KMS-11 (cell line): ENCODE results near the gene HES3.
A peak's percentile ranks its signal among the peaks of the same experiment; 100 is the strongest.

Experiments
- H2AFZ ChIP-seq: fragments of 200-600 bp; sonication (generic); 2 replicates; pipeline ENCODE4 v1.6.1; 2016; ENCODE audit warnings: antibody characterized with exemption, mixed run types, low read depth
- H3K27ac ChIP-seq: fragments of 200-600 bp; sonication (generic); 2 replicates; pipeline ENCODE4 v1.6.1; 2016; ENCODE audit warnings: mild to moderate bottlenecking, mixed run types
- H3K27me3 ChIP-seq: fragments of 200-600 bp; sonication (generic); 2 replicates; pipeline ENCODE4 v1.6.1; 2017; ENCODE audit warnings: mild to moderate bottlenecking, low read depth, mixed run types, moderate library complexity; ENCODE audit not compliant: insufficient read depth
- H3K36me3 ChIP-seq: fragments of 200-600 bp; sonication (generic); 2 replicates; pipeline ENCODE4 v1.6.1; 2017; ENCODE audit warnings: mild to moderate bottlenecking, mixed run types; ENCODE audit not compliant: insufficient read depth
- H3K4me1 ChIP-seq: fragments of 200-600 bp; sonication (generic); 2 replicates; pipeline ENCODE4 v1.6.1; 2016; ENCODE audit warnings: mild to moderate bottlenecking, low read depth, mixed run types; ENCODE audit not compliant: poor library complexity, severe bottlenecking
- H3K4me2 ChIP-seq: fragments of 200-600 bp; sonication (generic); 2 replicates; pipeline ENCODE4 v1.7.0; 2016; ENCODE audit warnings: mild to moderate bottlenecking, mixed run types
- H3K4me3 ChIP-seq: fragments of 200-600 bp; sonication (generic); IDR thresholded peaks from 2 replicates; pipeline ENCODE4 v1.6.1; 2017; ENCODE audit warnings: low read depth, low read length, mixed read lengths; ENCODE audit not compliant: insufficient read depth
- H3K79me2 ChIP-seq: fragments of 200-600 bp; sonication (generic); 2 replicates; pipeline ENCODE4 v1.6.1; 2016; ENCODE audit warnings: low read depth, mixed run types; ENCODE audit not compliant: insufficient read depth
- H3K9ac ChIP-seq: fragments of 200-600 bp; sonication (generic); 2 replicates; pipeline ENCODE4 v1.6.1; 2016; ENCODE audit warnings: mild to moderate bottlenecking, mixed run types
- H4K20me1 ChIP-seq: fragments of 200-600 bp; sonication (generic); 2 replicates; pipeline ENCODE4 v1.6.1; 2016; ENCODE audit warnings: mild to moderate bottlenecking, mixed run types; ENCODE audit not compliant: insufficient read depth
- TF ChIP-seq, protein P1 (sequence below): fragments of 200-600 bp; sonication (generic); conservative IDR thresholded peaks from 2 replicates; pipeline ENCODE4 v1.6.1; 2017; ENCODE audit warnings: low read depth, mild to moderate bottlenecking, antibody characterized with exemption, low read length, moderate library complexity, mixed read lengths

The HES3 gene

DNA sequence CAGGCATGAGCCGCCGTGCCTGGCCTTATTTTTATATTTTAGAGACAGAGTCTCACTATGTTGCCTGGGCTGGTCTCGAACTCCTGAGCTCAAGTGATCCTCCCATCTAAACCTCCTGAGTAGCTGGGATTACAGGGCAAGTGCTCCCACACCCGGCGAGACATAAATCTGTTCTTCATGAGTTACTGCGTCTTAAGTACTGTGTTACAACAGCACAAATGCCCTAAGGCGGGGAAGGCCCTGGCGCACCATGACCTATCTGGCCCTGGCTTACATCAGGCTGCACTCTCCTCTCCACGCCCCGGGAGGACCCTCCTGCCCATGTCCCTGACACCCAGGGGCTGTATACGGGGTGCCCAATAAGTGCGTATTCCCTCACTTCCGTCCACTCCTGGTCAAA, 12.7 kb downstream of the HES3 start:
- Histone ChIP-seq H3K27me3 (peaks cover 5% of the 10 kb centered on the region), H4K20me1 (no peaks in the 10 kb centered on the region), H3K79me2 (no peaks in the 10 kb centered on the region), H2AFZ (no peak overlapping the region), H3K36me3 (no peaks in the 10 kb centered on the region), H3K4me1 (peaks cover 7% of the 10 kb centered on the region), H3K9ac (no peak overlapping the region), H3K4me2 (no peak overlapping the region), H3K4me3 (no peak overlapping the region), H3K27ac (no peak overlapping the region)
- TF ChIP-seq, protein P1, sequence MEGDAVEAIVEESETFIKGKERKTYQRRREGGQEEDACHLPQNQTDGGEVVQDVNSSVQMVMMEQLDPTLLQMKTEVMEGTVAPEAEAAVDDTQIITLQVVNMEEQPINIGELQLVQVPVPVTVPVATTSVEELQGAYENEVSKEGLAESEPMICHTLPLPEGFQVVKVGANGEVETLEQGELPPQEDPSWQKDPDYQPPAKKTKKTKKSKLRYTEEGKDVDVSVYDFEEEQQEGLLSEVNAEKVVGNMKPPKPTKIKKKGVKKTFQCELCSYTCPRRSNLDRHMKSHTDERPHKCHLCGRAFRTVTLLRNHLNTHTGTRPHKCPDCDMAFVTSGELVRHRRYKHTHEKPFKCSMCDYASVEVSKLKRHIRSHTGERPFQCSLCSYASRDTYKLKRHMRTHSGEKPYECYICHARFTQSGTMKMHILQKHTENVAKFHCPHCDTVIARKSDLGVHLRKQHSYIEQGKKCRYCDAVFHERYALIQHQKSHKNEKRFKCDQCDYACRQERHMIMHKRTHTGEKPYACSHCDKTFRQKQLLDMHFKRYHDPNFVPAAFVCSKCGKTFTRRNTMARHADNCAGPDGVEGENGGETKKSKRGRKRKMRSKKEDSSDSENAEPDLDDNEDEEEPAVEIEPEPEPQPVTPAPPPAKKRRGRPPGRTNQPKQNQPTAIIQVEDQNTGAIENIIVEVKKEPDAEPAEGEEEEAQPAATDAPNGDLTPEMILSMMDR: no peak

DNA sequence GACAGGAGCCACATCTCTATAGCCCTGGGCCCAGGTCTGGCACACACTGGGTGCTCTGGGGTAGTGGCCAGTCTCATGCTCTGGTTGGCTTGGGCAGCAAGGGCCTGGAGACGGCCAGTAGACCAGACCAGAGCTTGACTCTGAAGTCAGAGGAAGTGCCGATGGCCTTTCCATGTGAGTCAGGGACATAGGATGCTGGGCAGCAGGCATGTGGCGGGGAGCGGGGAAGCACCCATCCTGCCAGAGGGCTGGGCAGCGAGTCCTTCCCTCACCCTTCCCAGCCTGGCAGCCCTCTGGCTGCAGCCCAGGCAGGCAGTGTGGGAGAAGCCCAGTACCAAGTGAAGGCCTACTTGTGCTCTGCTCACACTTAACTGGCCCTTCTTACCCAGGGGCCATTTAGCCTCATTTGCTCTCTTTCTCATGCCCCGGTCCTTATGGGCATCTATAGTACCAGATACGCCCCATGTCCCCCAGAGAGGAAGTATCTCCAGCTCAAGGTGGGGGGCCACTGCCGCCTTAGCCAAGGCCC, 13.6 kb downstream of the HES3 start:
- Histone ChIP-seq H3K4me1 (peaks cover 7% of the 10 kb centered on the region), H3K9ac (no peak overlapping the region), H4K20me1 (no peaks in the 10 kb centered on the region), H3K36me3 (no peaks in the 10 kb centered on the region), H3K27ac (no peak overlapping the region), H3K4me3 (no peak overlapping the region), H3K27me3 (peaks cover 5% of the 10 kb centered on the region), H3K4me2 (no peak overlapping the region), H2AFZ (no peak overlapping the region), H3K79me2 (no peaks in the 10 kb centered on the region)
- TF ChIP-seq, protein P1: no peak

DNA sequence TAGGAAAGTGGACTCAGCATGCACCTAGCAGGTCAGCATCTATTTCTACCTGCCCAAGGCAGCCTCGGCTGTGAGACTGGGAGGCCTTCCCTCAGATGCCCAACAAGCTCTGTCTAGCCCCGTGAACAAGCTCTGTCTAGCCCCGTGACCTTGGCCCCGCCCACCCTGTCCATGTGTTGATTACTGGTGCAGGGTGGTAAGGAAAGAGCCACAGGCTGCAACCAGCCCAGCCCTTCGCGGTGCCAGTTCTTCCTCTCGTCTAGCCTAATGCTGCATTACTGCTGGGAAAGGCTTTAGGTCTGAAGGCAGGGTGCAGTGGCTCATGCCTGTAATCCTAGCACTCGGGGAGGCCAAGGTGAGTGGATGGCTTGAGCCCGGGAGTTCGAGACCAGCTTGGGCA, 14.7 kb downstream of the HES3 start:
- H3K27me3 ChIP-seq: peaks cover 5% of the 10 kb centered on the region
- H3K4me2 ChIP-seq: no peak overlapping the region
- no peak overlapping the region for H3K9ac ChIP-seq
- H3K4me3 ChIP-seq: no peak overlapping the region
- H3K27ac ChIP-seq: no peak overlapping the region
- H4K20me1 ChIP-seq: no peaks in the 10 kb centered on the region
- peaks cover 7% of the 10 kb centered on the region for H3K4me1 ChIP-seq
- H3K79me2 ChIP-seq: no peaks in the 10 kb centered on the region
- no peak overlapping the region for H2AFZ ChIP-seq
- no peaks in the 10 kb centered on the region for H3K36me3 ChIP-seq
- TF ChIP-seq, protein P1: no peak

DNA sequence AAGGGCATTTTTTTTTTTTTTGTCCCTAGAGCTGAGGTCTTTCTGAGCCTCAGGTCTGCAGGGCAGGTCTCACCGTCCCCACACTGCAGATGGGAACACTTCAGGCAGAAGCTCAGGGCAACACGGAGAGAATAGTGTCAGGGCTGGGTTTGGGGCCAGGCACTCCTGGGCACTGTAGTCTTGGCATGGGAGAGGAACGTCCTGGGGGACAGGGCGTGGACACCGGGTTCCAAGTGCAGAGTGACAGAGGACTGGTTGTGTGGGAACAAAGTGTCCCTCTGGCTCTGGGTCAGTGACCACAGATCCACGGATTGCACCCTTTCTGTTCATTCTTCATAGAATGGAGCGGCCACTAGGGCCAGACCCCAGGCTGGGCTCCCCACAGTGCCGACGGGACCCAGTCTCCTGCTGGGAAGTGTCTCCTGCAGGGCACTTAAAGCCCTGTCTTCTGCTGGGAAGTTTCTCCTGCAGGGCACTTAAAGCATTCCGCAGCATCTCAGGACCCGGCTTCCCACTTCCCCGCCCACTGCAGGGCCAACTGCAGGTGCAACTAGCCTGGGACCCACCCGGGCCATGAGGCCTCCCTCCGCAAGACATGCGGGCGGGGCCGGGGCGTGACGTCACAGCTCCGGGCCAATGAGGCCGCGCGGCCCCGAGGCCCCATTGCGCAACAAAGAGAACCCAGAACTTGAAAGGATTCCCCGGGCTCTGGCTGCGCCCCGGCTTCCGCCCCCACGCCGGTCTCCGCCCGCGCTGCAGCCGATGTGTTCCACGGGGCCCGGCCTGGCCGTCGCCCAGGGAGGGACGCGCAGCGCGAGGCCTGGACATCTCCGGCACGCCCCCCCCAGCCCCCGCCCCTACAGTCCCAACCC, 15.7 kb downstream of the HES3 start:
- H3K36me3 ChIP-seq: no peaks in the 10 kb centered on the region
- no peak overlapping the region for H3K9ac ChIP-seq
- peaks cover 7% of the 10 kb centered on the region for H3K4me1 ChIP-seq
- peaks cover 5% of the 10 kb centered on the region for H3K27me3 ChIP-seq
- H2AFZ ChIP-seq: peak overlapping the region; percentile 54
- H3K4me2 ChIP-seq: peak overlapping the region; percentile 63
- no peaks in the 10 kb centered on the region for H3K79me2 ChIP-seq
- TF ChIP-seq, protein P1: no peak
- H3K27ac ChIP-seq: no peak overlapping the region
- H4K20me1 ChIP-seq: no peaks in the 10 kb centered on the region
- peak overlapping the region; percentile 45 for H3K4me3 ChIP-seq
